HG03575 (cell line): Measurements from ENCODE around the gene C10orf105.

ENCODE experiments used
- ATAC-seq: cut with Tn5 transposase; IDR thresholded peaks from one replicate; pipeline ENCODE4 v1.9.1; 2021; ENCODE audit not compliant: unreplicated experiment, insufficient number of reproducible peaks, low FRiP score; ENCODE audit errors: extremely low read depth

Gene C10orf105

DNA sequence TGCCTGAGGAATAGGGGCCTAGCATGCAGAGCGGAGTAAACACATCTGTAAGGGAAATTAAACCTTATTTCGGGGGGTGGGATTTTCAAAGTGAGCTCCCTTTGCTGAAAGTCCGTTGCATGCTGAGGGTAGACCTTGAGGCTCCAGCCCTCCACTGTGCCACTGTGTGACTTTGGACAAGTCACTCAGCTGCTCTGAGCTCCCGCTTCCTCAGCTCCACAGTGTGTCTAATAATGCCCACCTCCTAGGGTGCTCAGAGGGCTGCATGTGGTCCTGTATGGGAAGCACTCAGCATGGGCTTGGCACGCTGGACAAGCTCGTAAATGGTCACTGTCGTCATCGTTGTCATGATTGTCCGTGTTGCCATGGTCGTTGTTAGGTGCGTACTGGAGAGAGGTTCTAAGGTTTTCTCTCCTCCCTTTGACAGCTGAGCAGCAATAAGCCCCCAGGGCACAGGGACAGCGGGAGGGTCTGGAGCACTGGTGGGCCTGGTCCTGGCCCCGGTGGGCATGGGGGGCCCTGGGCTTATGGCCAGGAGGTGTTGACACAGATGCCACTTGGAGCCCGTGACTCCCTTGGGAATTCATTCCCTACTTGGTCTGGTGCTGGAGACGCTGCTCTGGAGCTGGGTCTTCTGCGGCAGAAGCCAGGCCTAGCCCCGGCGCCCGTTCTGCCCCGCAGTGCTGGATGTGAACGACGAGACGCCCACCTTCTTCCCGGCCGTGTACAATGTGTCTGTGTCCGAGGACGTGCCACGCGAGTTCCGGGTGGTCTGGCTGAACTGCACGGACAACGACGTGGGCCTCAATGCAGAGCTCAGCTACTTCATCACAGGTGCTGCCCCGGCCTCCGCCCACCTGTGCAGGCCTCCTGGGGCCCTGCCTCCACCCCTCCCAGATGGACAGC, 13.1 kb downstream of the C10orf105 start:
- no peak for ATAC-seq

DNA sequence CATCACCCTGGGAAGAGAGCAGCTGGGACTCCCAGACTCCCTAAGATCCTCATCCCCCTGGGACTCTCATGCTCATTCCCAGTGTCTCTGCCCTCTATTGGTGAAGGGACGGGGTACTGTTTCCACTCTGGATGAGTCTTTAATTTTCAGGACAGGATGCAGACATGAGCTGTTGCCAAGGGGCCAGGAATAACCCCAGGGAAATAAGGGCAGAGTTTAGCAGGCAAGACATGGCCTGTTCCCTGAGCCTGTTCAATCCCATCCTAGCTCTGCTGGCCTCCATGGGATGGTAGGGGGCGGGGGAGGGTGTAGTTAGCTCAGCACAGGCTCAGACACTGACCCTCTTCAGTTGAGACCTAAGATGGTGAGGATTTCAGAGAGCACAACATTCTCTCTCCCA, 14.0 kb downstream of the C10orf105 start:
- no peak for ATAC-seq

DNA sequence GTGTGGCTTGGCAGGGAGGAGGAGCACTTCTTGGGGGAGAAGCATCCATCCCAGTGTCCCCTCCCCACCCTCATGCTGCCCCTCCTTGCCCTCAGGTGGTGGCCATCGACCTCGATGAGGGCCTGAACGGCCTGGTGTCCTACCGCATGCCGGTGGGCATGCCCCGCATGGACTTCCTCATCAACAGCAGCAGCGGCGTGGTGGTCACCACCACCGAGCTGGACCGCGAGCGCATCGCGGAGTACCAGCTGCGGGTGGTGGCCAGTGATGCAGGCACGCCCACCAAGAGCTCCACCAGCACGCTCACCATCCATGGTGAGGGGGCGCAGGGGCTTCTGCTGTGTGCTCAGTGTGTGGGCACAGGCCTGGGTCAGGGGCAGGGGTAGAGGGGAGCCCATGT, 14.8 kb downstream of the C10orf105 start:
- ATAC-seq = no peak

DNA sequence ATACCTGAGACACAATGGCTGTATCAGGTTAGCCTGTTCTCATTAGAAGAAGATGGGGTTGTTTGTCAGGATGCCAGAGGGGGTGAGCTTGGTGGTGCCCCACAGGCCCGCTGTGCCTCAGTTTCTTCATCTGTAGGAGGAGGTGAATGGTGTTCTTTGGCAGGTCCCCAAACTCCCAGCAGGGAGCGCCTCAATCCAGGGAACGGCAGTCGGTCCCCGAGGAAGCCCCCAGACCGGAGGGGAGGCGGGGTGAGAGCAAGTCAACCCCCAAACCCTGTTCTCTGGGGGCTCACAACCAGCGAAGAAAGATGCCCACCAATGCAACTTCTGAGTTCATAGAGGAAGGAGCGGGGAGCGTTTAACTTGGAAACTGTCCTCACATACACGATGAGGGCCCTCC, 16.0 kb downstream of the C10orf105 start:
- no peak for ATAC-seq

DNA sequence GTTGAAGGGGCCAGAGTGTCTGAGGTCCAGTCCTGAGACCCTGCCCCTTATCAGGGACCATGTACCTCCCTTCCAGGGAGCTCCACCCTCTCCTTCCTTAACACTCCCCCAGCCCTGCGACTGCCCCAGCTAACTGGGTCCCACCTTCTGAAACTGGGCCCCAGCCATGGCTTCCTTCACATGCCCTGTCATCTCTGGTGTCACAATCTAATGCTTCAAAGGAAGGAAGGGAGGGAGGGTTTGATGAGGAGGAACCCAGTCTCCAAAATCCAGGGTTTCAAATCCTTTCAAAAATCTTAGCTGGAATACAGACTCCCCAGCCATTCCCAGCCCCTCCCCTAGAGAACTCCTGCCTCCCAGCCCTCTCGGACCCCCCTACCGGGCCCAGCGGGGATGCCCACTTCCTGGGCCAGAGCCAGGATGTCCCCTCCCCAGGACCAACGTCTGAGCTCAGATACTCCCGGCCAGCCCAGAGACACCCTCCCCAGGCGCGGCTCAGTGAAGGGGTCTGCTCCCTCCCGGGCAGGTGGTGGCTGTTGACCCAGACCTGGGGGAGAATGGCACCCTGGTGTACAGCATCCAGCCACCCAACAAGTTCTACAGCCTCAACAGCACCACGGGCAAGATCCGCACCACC, 18.0 kb downstream of the C10orf105 start:
- no peak for ATAC-seq

DNA sequence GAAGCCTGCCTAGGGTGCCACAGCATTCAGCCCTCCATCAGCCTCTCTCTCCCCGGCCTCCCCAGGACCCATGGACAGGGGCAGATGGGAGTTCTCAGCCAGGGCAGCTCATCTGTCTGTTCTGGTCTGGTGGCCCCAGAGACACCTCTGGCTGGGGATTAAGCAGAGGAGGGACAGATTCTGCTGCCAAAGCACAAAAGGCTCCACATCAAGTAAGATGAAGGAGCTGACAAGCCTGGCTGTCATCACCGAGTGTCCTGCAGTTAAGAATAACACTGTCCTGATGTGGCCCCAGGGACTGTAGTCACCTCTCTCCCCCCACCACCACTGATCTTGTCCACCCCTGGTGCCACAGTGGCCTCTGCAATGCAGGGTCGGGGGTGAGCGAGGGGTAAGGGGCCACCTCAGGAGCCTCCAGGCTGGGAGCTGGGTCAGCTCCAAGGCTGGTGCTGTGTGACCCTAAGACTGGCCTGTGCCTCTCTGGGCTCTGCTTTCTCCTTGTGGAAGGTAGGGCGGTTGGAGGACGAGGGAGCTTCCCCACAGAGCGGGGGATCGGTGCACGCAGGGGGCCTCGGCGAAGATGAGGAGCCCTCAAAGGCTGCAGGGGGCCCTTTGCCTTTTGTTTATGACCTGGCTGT, 18.7 kb downstream of the C10orf105 start:
- ATAC-seq = no peak

DNA sequence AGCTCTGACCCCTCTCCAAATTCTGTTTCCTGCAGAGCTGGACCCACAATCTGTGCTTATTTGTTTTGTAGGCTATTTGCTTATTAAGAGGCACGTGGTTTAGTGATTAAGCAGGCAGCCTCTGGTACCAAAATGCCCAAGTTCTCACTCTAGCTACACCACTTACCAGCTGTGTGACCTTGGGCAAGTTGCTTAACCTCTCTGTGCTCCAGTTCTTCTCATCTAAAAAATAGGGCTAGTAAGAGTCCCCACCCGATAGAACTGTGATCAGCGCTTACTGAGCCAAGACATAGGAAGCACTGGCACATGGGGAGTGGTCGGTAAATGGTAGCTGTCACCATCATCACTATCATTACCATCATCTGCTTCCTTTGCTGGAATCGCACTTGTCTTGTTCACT, 20.8 kb downstream of the C10orf105 start:
- ATAC-seq = no peak

DNA sequence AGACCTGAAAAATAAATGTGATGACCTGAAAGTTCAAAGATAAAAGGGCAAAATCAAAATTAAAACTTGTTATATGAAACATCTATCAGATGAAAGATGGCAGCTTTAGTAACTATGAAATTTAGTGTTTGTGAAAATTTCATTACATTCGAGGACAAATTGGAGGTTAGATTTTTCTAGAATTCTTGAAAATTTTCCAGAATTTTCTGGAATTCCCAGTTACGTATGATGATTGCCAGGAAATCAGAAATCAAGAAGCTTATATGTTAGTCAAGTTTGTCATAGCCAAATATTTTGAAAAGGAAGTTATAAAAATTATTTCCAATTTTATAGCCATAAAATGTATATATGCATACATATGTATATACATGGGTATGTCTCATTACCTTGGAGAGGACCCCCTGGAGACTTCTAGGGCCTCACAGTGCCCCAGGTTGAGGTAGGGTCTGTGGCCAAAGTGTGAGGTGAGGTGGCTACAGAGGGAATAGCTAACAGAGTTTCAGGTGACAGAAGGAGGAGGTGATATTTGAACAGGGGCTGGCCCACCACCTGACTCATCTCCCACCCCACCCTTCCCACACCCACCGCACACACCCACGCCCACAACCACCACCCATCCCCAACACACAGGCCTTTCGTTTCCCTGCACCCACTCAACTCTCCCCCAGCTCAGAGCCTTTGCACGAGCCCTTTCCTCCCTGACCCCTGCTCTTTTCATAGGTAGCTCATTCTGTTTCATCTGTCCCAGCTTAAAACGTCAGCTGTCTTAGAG, 21.5 kb downstream of the C10orf105 start:
- no peak for ATAC-seq

DNA sequence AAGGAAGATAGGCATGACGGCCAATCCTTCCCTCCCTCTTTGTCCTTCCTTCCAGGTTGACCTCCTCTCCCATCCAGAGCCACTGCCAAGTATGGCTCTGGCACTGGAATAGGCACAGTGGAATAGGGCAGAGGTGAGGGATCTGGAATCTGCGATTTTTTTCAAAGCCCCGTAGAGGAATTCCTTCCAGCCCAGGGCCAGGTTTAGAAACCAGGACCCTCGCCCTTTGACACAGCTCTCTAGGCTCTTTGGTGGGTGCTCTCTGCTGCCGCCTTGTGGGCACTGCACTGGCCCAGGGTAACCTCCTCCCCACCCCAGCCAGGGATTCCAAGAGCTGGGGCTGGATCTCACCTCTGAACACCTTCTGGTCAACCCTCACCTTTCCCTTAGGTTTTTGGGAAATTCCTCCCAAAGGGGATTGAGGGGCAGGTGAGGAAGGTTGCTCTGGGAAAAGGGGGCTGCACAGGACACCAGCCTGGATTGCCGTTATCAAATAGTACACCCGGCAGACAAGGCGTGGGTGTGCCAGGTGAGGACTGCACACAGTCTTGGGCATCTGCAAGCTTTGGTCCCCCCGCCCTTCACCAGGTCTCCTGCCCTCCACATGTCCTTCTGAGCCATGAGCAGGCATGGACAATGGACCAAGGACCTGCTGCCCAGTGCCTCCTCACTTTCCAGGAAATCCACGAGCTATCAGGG, 22.8 kb downstream of the C10orf105 start:
- ATAC-seq = no peak

DNA sequence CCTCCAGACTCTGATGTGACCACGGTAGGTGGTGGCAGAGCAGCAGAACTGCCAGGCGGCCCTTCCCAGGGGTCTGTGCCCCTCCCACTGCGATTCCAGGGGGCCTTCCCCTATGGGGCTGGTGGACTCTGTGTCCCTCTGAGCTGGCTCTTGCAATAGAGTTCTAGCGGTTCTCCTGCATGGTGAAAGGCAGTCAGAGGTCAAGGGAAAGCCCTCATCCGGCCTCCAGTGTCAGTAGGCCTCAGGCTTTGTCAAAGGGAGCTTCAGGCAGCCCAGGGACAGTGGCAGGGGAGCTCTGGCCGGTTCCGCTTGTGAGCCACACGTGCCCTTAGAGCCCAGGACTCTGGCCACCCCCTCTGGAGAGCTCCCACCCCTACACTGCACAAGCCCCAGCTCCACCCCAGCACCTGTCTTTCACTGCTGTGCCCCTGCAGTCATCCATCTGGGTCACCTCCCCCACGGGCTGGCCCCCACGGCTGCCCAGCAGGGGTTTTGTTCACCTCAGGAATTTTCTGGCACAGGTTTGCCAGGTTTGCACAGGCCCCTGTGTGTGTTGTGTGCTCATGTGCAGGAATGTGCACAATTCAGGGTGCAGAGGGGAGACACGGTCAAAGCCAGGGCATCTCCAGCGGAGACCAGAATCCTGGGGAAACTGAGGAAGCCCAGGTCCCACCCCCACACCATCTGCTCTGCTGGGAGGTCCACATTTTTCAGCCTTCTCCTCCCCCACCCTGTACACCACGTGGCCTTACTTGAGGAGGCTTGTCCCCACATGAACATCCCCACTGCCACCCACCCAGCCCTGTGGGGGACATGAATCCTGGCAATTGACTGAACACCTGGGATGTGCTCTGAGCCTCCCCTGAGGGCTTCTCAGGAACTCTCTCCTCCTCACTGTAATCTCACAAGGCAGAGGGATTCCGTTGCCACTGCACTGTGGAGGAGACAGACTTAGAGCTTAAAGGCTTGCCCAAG, 23.8 kb downstream of the C10orf105 start:
- ATAC-seq = no peak

DNA sequence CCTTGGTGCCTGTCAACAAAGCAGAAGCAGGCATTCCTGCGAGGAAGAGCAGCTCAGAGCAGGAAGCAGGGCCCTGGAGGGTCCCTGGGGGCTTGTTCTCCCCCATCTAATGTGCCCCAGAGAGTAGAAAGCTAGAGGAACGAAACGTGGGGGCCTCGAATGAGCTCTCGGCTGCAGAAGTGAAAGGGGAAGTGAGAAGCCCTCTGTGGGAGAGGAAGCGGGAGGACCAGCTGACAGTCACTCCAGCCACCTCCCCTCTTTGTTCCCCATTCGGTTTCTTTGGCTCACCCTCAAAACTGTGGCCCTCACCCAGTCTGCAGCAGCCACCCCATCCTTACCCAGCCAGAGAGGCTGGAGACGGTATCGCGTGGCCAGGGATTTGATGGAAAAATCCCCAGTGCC, 25.0 kb downstream of the C10orf105 start:
- ATAC-seq = peak; percentile 72

DNA sequence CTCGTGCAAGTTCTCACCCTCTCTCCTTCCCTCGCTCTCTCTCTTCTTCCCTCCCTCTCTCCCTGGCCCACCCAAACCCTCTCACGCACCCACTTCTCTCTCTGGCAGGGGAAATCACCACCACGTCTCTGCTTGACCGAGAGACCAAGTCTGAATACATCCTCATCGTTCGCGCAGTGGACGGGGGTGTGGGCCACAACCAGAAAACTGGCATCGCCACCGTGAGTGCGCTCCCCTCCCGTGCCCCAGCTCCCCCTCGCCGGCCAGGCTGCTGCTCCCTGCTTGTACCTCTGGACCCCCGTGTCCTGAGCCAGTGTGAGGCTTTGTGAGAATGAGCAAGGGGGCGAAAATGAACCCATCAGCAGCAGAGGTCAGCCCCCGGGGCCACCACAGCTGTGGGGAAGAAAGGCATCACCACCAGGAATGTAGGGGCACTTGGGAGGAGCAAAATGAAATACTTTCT, 25.5 kb downstream of the C10orf105 start:
- no peak for ATAC-seq

DNA sequence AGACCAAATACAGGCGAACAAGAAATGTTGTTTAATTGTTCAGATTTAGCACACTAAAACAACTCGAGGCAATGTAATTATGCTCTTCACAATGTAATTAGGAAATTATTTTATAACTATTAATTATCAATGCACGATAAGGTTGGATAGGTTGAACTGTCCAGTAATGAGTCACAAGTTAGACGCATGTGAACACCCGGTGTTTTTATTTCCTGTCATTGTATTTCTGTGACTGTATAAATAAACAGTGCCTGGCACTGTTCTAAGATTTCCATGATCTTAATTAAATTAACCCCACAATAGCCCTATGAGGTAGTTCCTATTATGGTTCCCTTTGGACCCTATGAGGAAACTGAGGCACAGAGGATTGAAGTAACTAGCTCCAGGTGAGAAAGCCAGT, 26.2 kb downstream of the C10orf105 start:
- no peak for ATAC-seq

DNA sequence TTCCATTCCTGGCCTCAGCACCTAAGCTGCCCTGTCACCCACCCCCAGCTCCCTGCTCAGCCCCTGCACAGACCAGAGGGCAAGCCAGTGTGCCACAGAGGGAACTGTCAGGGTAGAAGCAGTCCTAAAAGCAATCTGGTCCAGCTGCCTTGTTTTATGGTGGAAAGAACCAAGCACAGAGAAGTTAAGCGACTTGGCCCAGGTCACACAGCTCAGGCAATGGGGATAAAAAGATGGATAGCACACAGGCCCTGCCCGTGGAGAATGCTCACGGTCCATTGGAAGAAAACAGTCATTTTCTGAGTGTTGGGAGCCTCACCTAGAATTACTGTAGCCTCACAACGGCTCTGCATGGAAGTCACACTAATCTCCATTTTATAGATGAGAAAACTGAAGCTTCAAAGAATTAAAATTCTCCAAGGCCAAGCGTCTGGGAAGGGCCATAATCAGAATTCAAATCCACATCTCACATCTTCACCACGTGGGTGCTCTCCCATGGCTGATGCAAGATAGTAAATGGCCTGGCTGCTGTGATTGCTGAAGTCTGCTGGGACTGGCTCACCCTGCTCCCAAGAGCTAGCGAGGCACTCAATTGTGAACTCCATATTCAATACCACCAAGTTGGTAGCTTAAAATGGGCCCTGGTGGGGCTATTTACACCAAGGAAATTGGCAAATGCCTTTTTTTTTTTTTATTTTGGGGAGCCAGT, 26.8 kb downstream of the C10orf105 start:
- ATAC-seq = no peak

DNA sequence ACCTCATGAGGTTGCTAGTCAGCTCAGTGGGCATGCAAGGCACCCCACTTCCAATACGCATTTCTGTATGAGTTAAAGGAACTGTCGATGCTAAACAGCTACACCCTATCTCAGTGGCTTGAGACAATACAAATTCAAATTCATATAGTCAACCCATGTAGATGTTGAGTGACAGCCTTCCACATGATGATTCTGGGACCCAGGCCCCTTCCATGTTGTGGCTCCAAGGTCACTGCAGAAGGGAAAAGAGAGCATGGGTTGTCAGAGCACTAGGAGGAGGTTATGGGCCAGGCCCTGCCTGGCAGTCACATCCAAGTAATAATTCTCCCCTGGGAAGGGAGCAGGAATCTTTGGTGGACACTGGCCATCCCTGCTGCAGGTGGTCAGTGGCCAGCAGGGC, 28.2 kb downstream of the C10orf105 start:
- no peak for ATAC-seq

DNA sequence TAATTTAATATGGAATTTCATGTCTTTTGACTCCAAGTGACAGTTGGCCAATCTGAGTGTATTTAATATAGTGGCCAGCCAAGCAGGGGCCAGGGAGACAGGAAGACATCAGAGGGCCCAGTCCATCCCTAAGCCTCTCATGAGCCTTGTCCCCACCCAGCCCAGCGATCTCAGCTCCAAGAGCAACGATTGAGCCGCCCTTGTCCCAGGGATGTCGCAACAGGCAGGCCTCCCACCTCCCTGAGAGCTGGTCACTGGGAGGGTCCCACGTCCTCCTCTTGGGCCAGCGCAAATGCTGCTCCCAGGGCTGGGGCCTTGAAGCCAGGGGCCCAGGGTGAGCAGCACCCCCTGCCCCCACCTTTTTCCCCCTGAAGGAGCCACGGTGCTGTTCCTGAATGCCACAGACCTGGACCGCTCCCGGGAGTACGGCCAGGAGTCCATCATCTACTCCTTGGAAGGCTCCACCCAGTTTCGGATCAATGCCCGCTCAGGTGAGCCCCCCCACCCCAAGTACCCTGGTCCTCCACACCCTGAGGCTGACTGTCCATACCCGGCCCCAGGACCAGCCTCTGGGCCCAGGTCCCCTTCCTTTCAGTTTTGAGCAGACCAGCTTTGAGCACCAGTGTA, 29.4 kb downstream of the C10orf105 start:
- no peak for ATAC-seq

DNA sequence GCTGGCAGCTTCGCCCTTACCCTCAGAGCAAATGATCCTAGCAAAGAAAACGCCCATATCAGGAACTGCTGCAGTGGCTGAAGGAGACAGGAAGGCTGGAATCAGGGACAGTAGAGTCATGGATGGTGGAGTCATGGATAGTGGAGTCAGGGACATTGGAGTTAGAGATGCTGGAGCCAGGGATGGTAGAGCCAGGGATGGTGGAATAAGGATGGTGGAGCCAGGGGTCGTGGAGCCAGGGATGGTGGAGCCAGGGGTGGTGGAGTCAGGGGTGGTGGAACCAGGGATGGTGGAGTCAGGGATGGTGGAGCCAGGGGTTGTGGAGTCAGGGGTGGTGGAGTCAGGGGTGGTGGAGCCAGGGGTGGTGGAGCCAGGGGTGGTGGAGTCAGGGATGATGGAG, 31.3 kb downstream of the C10orf105 start:
- ATAC-seq = no peak
